PFSK-1 (cell line): ENCODE results near the gene FIGNL2.

Experiments
- FOXP2 ChIP-seq: optimal IDR thresholded peaks from 2 replicates; pipeline ENCODE3; 2011; ENCODE audit warnings: borderline replicate concordance, control low read depth, inconsistent platforms; ENCODE audit not compliant: insufficient read depth; ENCODE audit errors: extremely low read length, extremely low read depth
- POLR2AphosphoS5 ChIP-seq: IDR thresholded peaks from 2 replicates; pipeline ENCODE4 v1.6.1; 2012; ENCODE audit warnings: low read depth, mild to moderate bottlenecking, control low read depth, low read length, moderate library complexity
- SIN3A ChIP-seq: IDR thresholded peaks from 2 replicates; pipeline ENCODE4 v1.6.1; 2012; ENCODE audit warnings: mild to moderate bottlenecking, low read length, moderate library complexity, borderline replicate concordance; ENCODE audit not compliant: insufficient read depth
- TAF1 ChIP-seq: IDR thresholded peaks from 2 replicates; pipeline ENCODE4 v1.6.1; 2012; ENCODE audit warnings: low read length, control low read depth, borderline replicate concordance; ENCODE audit not compliant: insufficient read depth
- TF ChIP-seq, protein P1 (sequence below), 2 experiments: IDR thresholded peaks; 2 replicates each; pipeline versions ENCODE4 v1.6.1 to v1.8.0; 2011 to 2012; ENCODE audit warnings: low read depth in 2 of 2, low read length in 2 of 2, control low read depth in 1 of 2, inconsistent platforms in 1 of 2, mild to moderate bottlenecking in 1 of 2, moderate library complexity in 1 of 2; ENCODE audit not compliant: insufficient read depth in 1 of 2

FIGNL2 gene

DNA sequence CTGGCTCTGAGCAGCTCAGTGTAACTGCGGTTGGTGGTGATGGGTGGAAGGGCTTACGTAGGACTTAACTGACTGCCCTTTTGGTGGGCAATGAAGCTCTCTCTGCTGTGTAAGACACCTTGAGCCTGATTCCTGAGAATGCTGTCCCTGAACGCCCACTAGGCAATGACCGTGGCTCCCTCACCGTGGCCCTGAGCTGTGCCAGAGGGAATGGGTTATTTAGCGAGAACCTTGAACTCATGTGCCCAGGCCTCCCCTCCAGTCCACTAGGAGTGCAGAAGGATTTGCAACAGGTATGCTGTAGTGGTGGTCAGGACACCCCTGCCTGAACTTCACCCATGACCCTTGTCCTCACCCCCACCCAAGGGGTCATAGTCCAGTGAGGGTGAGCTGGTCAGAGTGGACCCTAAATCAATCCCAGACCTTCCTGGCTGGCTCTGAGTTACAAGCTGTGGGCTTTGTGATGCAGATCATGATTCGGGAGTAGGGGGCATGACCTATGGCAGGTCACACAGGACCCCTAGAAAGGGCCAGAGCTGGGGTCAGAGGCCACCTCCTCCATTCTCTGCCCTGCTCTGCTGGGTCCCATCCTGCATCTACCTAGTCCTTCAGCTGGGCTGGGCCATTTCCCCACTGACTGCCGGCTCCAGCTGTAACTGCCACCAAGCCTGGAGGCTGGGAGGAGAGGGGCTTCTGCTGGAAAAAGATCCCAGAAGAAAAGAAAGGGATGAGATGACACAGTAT is 24.9 kb upstream of the FIGNL2 start:
- TF ChIP-seq, protein P1, sequence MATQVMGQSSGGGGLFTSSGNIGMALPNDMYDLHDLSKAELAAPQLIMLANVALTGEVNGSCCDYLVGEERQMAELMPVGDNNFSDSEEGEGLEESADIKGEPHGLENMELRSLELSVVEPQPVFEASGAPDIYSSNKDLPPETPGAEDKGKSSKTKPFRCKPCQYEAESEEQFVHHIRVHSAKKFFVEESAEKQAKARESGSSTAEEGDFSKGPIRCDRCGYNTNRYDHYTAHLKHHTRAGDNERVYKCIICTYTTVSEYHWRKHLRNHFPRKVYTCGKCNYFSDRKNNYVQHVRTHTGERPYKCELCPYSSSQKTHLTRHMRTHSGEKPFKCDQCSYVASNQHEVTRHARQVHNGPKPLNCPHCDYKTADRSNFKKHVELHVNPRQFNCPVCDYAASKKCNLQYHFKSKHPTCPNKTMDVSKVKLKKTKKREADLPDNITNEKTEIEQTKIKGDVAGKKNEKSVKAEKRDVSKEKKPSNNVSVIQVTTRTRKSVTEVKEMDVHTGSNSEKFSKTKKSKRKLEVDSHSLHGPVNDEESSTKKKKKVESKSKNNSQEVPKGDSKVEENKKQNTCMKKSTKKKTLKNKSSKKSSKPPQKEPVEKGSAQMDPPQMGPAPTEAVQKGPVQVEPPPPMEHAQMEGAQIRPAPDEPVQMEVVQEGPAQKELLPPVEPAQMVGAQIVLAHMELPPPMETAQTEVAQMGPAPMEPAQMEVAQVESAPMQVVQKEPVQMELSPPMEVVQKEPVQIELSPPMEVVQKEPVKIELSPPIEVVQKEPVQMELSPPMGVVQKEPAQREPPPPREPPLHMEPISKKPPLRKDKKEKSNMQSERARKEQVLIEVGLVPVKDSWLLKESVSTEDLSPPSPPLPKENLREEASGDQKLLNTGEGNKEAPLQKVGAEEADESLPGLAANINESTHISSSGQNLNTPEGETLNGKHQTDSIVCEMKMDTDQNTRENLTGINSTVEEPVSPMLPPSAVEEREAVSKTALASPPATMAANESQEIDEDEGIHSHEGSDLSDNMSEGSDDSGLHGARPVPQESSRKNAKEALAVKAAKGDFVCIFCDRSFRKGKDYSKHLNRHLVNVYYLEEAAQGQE (IDR thresholded peaks at IDR 0.05; ENCODE audit: insufficient read depth in 1 of 2, low read depth in 2 of 2, low read length in 2 of 2), result no peak
- TF ChIP-seq POLR2AphosphoS5 (no peak), TAF1 (no peak), FOXP2 (no peak), SIN3A (no peak)

DNA sequence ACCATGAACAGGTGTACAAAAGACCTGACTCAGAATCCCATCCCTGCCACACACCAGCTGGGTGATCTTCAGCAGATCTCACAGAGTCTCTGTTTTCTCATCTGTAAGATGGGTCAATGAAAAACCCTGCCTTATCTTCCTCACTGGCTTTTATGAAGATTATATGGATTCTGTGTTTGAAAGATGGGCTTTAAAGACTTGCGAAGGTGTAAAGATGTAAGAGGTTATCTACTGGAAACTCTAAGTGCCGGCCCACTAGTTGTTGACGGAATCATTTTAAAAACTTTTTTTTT is 24.1 kb upstream of the FIGNL2 start:
- no peak for TF ChIP-seq POLR2AphosphoS5
- no peak for TF ChIP-seq SIN3A
- no peak for TF ChIP-seq TAF1
- TF ChIP-seq, protein P1 (IDR thresholded peaks at IDR 0.05; ENCODE audit: insufficient read depth in 1 of 2, low read depth in 2 of 2, low read length in 2 of 2), result no peak
- no peak for TF ChIP-seq FOXP2

DNA sequence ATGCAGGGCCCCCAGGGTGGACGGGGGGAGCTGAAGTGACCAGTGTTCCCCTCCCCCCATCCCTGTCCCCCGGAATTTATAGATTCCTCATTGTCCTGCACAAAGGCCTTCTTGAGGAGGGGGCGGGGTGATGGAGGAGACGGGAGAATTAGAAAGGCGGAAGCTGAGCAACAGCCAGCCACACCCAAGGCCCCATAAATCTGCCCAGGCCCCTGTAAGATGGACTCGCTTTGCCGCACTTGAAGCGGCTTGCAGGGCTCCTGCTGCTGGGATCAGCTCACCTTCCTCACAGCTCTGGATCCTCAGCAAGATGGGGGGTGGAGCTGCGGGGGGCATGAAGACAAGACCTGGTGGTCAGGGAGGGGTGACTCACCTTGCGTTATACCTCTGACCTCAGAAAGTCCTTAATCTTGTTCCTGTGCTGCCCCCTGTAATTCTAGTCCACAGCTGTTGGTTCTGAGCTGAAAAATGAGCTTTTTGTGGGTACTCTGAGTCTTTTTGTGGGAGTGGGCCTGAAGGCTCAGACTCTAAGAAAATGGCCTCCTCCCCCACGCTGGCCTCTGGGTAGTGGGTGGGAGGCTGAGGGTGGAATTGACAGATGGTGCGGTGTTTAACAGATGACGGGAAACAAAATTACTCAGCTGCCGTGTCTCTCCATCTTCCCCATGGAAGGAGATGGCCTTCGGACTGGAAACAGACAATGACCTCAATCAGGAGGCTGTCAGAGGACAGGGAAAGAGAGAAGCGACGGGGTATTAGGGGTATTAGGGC is 23.6 kb upstream of the FIGNL2 start:
- TF ChIP-seq, protein P1 (IDR thresholded peaks at IDR 0.05; ENCODE audit: insufficient read depth in 1 of 2, low read depth in 2 of 2, low read length in 2 of 2), result no peak
- TF ChIP-seq SIN3A, result no peak

DNA sequence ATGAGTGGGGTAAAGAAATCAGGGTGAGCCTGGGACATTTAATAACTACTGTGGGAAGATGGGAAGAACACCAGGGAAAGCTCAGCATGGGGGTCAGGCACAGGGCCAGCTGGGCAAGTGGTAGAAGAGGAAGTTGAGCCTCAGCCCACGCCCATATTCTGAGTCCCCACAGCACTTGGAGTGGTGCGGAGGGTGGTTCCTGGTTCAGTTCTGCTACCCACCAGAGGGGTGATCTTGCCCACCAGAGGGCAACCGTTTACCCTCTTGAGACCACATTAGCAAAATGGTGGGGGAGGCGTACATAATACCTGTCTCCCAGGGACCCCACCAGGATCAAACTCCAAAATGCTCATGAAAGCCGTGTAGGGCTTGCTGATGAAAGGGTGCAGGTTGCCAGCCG is 22.6 kb upstream of the FIGNL2 start:
- TF ChIP-seq TAF1, result no peak

DNA sequence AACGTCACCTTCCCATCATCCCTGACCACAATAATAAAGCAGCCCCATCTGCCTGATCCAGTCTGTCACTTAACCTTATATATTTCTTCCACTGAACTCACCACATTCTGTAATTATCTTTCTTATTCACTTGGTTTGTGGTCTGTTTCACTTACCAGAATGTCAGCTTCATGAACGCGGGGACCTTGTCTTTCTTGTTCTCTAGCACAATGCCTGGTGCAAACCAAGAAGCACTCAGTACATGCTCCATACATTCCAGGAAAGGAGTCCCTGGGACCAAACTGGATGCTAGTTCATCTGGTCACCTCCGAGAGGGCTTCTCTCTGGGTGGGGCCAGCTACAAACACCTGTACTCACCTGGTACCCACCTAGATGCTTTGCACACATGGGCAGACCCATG is 22.0 kb upstream of the FIGNL2 start:
- TF ChIP-seq FOXP2, result no peak
- TF ChIP-seq TAF1, result no peak
- TF ChIP-seq POLR2AphosphoS5, result no peak
- TF ChIP-seq, protein P1 (IDR thresholded peaks at IDR 0.05; ENCODE audit: insufficient read depth in 1 of 2, low read depth in 2 of 2, low read length in 2 of 2), result no peak
- TF ChIP-seq SIN3A, result no peak
